WTC11 (cell line): Measurements from ENCODE around the gene FCHSD1.

ENCODE experiments used
- AFF4 ChIP-seq: sonication (generic); formaldehyde crosslinking; IDR thresholded peaks from 2 replicates; pipeline ENCODE4 v1.8.1; 2023; ENCODE audit warnings: mild to moderate bottlenecking, missing genetic modification reagents, borderline replicate concordance
- CREB1 ChIP-seq: sonication (generic); formaldehyde crosslinking; IDR thresholded peaks from 2 replicates; pipeline ENCODE4 v1.8.0; 2023; ENCODE audit warnings: mild to moderate bottlenecking, missing genetic modification reagents
- CTCF ChIP-seq: fragments of 200-600 bp; IDR thresholded peaks from 2 replicates; pipeline ENCODE4 v1.8.0; 2022; ENCODE audit warnings: antibody characterized with exemption
- KAT7 ChIP-seq: sonication (generic); formaldehyde crosslinking; IDR thresholded peaks from 2 replicates; pipeline ENCODE4 v1.8.1; 2023; ENCODE audit warnings: missing genetic modification reagents, mild to moderate bottlenecking, borderline replicate concordance
- MYBL2 ChIP-seq: sonication (generic); formaldehyde crosslinking; IDR thresholded peaks from 2 replicates; pipeline ENCODE4 v1.8.1; 2023; ENCODE audit warnings: mild to moderate bottlenecking, moderate library complexity, missing genetic modification reagents
- TCF7 ChIP-seq: sonication (generic); formaldehyde crosslinking; IDR thresholded peaks from 2 replicates; pipeline ENCODE4 v1.8.0; 2022; ENCODE audit warnings: mild to moderate bottlenecking, low read depth, missing genetic modification reagents, moderate library complexity
- TF ChIP-seq, protein P1 (sequence below): fragments of 250-450 bp; sonication (Bioruptor Pico); IDR thresholded peaks from 2 replicates; pipeline ENCODE4 v1.9.0; 2021; ENCODE audit warnings: mild to moderate bottlenecking, borderline replicate concordance
- TF ChIP-seq, protein P2 (sequence below): sonication (generic); formaldehyde crosslinking; IDR thresholded peaks from 2 replicates; pipeline ENCODE4 v1.8.1; 2022; ENCODE audit warnings: mild to moderate bottlenecking, moderate library complexity, missing genetic modification reagents
- TF ChIP-seq, protein P3 (sequence below): sonication (generic); formaldehyde crosslinking; IDR thresholded peaks from 2 replicates; pipeline ENCODE4 v1.8.1; 2023; ENCODE audit warnings: mild to moderate bottlenecking, missing genetic modification reagents, moderate library complexity
- TF ChIP-seq, protein P4 (sequence below): sonication (generic); formaldehyde crosslinking; IDR thresholded peaks from 2 replicates; pipeline ENCODE4 v1.8.0; 2022; ENCODE audit warnings: mild to moderate bottlenecking, missing genetic modification reagents

DNA sequence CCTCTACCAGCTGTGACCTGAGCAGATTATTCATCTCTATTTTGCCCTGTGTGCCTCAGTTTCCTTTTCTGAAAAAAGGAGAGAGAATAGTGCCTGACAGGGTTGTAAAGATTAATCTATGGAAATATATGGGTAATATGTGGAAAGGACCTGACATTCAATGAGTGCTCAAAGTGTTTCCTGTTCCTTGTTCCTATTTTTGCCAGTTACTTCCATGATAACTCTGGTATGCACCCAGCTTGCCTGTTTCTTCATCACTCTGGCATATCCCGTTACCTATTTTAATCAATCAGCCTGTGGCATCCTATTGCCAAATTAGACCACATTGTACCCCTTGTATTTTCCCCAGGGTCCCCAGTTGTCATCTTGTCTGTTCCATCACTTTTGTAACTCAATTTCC lies 34.4 kb upstream of the FCHSD1 start:
- TF ChIP-seq CTCF (no peak), MYBL2 (CRISPR knock-in tag) (no peak), KAT7 (CRISPR knock-in tag) (no peak), AFF4 (no peak), TCF7 (CRISPR knock-in tag) (no peak), CREB1 (CRISPR knock-in tag) (no peak)
- TF ChIP-seq, protein P1, sequence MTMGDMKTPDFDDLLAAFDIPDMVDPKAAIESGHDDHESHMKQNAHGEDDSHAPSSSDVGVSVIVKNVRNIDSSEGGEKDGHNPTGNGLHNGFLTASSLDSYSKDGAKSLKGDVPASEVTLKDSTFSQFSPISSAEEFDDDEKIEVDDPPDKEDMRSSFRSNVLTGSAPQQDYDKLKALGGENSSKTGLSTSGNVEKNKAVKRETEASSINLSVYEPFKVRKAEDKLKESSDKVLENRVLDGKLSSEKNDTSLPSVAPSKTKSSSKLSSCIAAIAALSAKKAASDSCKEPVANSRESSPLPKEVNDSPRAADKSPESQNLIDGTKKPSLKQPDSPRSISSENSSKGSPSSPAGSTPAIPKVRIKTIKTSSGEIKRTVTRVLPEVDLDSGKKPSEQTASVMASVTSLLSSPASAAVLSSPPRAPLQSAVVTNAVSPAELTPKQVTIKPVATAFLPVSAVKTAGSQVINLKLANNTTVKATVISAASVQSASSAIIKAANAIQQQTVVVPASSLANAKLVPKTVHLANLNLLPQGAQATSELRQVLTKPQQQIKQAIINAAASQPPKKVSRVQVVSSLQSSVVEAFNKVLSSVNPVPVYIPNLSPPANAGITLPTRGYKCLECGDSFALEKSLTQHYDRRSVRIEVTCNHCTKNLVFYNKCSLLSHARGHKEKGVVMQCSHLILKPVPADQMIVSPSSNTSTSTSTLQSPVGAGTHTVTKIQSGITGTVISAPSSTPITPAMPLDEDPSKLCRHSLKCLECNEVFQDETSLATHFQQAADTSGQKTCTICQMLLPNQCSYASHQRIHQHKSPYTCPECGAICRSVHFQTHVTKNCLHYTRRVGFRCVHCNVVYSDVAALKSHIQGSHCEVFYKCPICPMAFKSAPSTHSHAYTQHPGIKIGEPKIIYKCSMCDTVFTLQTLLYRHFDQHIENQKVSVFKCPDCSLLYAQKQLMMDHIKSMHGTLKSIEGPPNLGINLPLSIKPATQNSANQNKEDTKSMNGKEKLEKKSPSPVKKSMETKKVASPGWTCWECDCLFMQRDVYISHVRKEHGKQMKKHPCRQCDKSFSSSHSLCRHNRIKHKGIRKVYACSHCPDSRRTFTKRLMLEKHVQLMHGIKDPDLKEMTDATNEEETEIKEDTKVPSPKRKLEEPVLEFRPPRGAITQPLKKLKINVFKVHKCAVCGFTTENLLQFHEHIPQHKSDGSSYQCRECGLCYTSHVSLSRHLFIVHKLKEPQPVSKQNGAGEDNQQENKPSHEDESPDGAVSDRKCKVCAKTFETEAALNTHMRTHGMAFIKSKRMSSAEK: no peak
- TF ChIP-seq, protein P2, sequence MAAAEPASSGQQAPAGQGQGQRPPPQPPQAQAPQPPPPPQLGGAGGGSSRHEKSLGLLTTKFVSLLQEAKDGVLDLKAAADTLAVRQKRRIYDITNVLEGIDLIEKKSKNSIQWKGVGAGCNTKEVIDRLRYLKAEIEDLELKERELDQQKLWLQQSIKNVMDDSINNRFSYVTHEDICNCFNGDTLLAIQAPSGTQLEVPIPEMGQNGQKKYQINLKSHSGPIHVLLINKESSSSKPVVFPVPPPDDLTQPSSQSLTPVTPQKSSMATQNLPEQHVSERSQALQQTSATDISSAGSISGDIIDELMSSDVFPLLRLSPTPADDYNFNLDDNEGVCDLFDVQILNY (CRISPR knock-in tag): no peak
- TF ChIP-seq, protein P3, sequence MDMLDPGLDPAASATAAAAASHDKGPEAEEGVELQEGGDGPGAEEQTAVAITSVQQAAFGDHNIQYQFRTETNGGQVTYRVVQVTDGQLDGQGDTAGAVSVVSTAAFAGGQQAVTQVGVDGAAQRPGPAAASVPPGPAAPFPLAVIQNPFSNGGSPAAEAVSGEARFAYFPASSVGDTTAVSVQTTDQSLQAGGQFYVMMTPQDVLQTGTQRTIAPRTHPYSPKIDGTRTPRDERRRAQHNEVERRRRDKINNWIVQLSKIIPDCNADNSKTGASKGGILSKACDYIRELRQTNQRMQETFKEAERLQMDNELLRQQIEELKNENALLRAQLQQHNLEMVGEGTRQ (CRISPR knock-in tag): no peak
- TF ChIP-seq, protein P4, sequence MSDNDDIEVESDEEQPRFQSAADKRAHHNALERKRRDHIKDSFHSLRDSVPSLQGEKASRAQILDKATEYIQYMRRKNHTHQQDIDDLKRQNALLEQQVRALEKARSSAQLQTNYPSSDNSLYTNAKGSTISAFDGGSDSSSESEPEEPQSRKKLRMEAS: no peak
